A549 (cell line): ENCODE measurements around the gene C2CD4C.

ENCODE experiments used
- BHLHE40 ChIP-seq: IDR thresholded peaks from 2 replicates; pipeline ENCODE4 v1.6.1; 2012; ENCODE audit warnings: low read depth, low read length, inconsistent platforms
- CEBPB ChIP-seq, 2 experiments: fragments of >200 bp in 1 of 2; sonication (Bioruptor Twin) in 1 of 2; formaldehyde crosslinking in 1 of 2; IDR thresholded peaks; 2 replicates each; pipeline ENCODE4 v1.6.1; 2012 to 2016
- CHD2 ChIP-seq: fragments of 150-350 bp; IDR thresholded peaks from 2 replicates; pipeline ENCODE4 v1.6.1; 2014; ENCODE audit warnings: low read length; ENCODE audit not compliant: partially characterized antibody
- JUN ChIP-seq, 2 experiments: fragments of >200 bp; sonication (Bioruptor Twin); formaldehyde crosslinking; IDR thresholded peaks; 2 replicates in 1 of 2; 3 replicates in 1 of 2; pipeline ENCODE4 v1.6.1; 2016 to 2017
- JUNB ChIP-seq: fragments of >200 bp; sonication (Bioruptor Twin); formaldehyde crosslinking; IDR thresholded peaks from 2 replicates; pipeline ENCODE4 v1.6.1; 2016
- NPAS2 ChIP-seq: fragments of 250-450 bp; sonication (Bioruptor Pico); IDR thresholded peaks from 2 replicates; pipeline ENCODE4 v1.8.0; 2022; ENCODE audit warnings: mild to moderate bottlenecking, moderate library complexity, borderline replicate concordance
- PHF8 ChIP-seq: fragments of 200-600 bp; sonication (generic); IDR thresholded peaks from 2 replicates; pipeline ENCODE4 v1.6.1; 2016; ENCODE audit warnings: low read depth, mild to moderate bottlenecking, antibody characterized with exemption, moderate library complexity, borderline replicate concordance
- RCOR1 ChIP-seq: fragments of 150-350 bp; IDR thresholded peaks from 2 replicates; pipeline ENCODE4 v1.6.1; 2014; ENCODE audit warnings: antibody characterized with exemption, low read length, low read depth
- TF ChIP-seq, protein P1 (sequence below): fragments of >200 bp; sonication (Bioruptor Twin); formaldehyde crosslinking; IDR thresholded peaks from 3 replicates; pipeline ENCODE4 v1.5.1; 2016

GRCh38 chr19:364496-365287 lies 44.3 kb downstream of the C2CD4C start:
- TF ChIP-seq BHLHE40 (no peak), JUN (IDR thresholded peaks at IDR 0.05) (no peak), NPAS2 (no peak), RCOR1 (no peak), CEBPB (IDR thresholded peaks at IDR 0.05) (no peak), PHF8 (no peak), JUNB (no peak), CHD2 (no peak)
- TF ChIP-seq, protein P1, sequence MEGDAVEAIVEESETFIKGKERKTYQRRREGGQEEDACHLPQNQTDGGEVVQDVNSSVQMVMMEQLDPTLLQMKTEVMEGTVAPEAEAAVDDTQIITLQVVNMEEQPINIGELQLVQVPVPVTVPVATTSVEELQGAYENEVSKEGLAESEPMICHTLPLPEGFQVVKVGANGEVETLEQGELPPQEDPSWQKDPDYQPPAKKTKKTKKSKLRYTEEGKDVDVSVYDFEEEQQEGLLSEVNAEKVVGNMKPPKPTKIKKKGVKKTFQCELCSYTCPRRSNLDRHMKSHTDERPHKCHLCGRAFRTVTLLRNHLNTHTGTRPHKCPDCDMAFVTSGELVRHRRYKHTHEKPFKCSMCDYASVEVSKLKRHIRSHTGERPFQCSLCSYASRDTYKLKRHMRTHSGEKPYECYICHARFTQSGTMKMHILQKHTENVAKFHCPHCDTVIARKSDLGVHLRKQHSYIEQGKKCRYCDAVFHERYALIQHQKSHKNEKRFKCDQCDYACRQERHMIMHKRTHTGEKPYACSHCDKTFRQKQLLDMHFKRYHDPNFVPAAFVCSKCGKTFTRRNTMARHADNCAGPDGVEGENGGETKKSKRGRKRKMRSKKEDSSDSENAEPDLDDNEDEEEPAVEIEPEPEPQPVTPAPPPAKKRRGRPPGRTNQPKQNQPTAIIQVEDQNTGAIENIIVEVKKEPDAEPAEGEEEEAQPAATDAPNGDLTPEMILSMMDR = no peak
